Mesenchymal stem cell (in vitro differentiated cells and primary cell): Measurements from ENCODE around the gene CCNB1.
A peak's percentile ranks its signal among the peaks of the same experiment; 100 is the strongest.

Source experiments
- DNase-seq: peaks from one replicate; pipeline ENCODE4 v3.0.0-alpha.2; 2013
- H2AFZ ChIP-seq: one replicate; pipeline ENCODE4 v1.6.1; 2013; ENCODE audit warnings: low read depth, mild to moderate bottlenecking, control low read depth, inconsistent platforms, low read length, moderate library complexity
- H2AK5ac ChIP-seq: 2 replicates; pipeline ENCODE4 v1.6.1; 2013; ENCODE audit warnings: low read length, moderate library complexity, mild to moderate bottlenecking, inconsistent platforms; ENCODE audit not compliant: severe bottlenecking
- H2BK120ac ChIP-seq: one replicate; pipeline ENCODE4 v1.6.1; 2013; ENCODE audit warnings: low read depth, mild to moderate bottlenecking, inconsistent platforms, low read length, moderate library complexity
- H2BK12ac ChIP-seq, 2 experiments: one replicate each; pipeline ENCODE4 v1.6.1; 2013; ENCODE audit warnings: inconsistent platforms in 2 of 2, low read length in 2 of 2, mild to moderate bottlenecking in 2 of 2, moderate library complexity in 2 of 2, control low read depth in 1 of 2
- H2BK15ac ChIP-seq: one replicate; pipeline ENCODE4 v1.6.1; 2013; ENCODE audit warnings: mild to moderate bottlenecking, low read depth, inconsistent platforms; ENCODE audit not compliant: poor library complexity, severe bottlenecking
- H2BK5ac ChIP-seq: 2 replicates; pipeline ENCODE4 v1.6.1; 2013; ENCODE audit warnings: low read depth, mild to moderate bottlenecking, low read length, control low read depth, inconsistent platforms; ENCODE audit not compliant: poor library complexity, severe bottlenecking
- H3K14ac ChIP-seq, 2 experiments: one replicate each; pipeline ENCODE4 v1.6.1; 2013; ENCODE audit warnings: inconsistent platforms in 2 of 2, low read length in 2 of 2, control low read depth in 1 of 2, mild to moderate bottlenecking in 1 of 2, moderate library complexity in 1 of 2
- H3K18ac ChIP-seq, 2 experiments: one replicate each; pipeline ENCODE4 v1.6.1; 2013; ENCODE audit warnings: inconsistent platforms in 2 of 2, low read length in 2 of 2, control low read depth in 1 of 2, low read depth in 1 of 2, mild to moderate bottlenecking in 1 of 2
- H3K23ac ChIP-seq, 2 experiments: one replicate each; pipeline ENCODE4 v1.6.1; 2013; ENCODE audit warnings: inconsistent platforms in 2 of 2, low read length in 2 of 2, mild to moderate bottlenecking in 2 of 2, moderate library complexity in 2 of 2, control low read depth in 1 of 2
- H3K27ac ChIP-seq: 2 replicates; pipeline ENCODE4 v1.5.1; 2013; ENCODE audit warnings: mild to moderate bottlenecking, moderate library complexity, low read length, control low read depth, inconsistent platforms; ENCODE audit not compliant: poor library complexity, severe bottlenecking
- H3K27me3 ChIP-seq, 2 experiments: 2 replicates each; pipeline versions ENCODE4 v1.6.1 to v1.7.0; 2013; ENCODE audit warnings: low read length in 2 of 2, mild to moderate bottlenecking in 2 of 2, moderate library complexity in 2 of 2, control low read depth in 1 of 2, inconsistent platforms in 1 of 2; ENCODE audit not compliant: control insufficient read depth in 1 of 2, insufficient read depth in 1 of 2
- H3K36me3 ChIP-seq, 2 experiments: 2 replicates each; pipeline versions ENCODE4 v1.6.1 to v1.7.0; 2013; ENCODE audit warnings: low read length in 2 of 2, control low read depth in 1 of 2, inconsistent platforms in 1 of 2, low read depth in 1 of 2, mild to moderate bottlenecking in 1 of 2; ENCODE audit not compliant: insufficient read depth in 2 of 2, control insufficient read depth in 1 of 2
- H3K4ac ChIP-seq, 2 experiments: one replicate each; pipeline ENCODE4 v1.6.1; 2013; ENCODE audit warnings: inconsistent platforms in 2 of 2, low read length in 2 of 2, mild to moderate bottlenecking in 2 of 2, moderate library complexity in 2 of 2, control low read depth in 1 of 2, low read depth in 1 of 2
- H3K4me1 ChIP-seq: 2 replicates; pipeline ENCODE4 v1.6.1; 2013; ENCODE audit warnings: low read depth, low read length, control low read depth; ENCODE audit not compliant: control insufficient read depth, insufficient read depth
- H3K4me2 ChIP-seq: 2 replicates; pipeline ENCODE4 v1.6.1; 2013; ENCODE audit warnings: low read length, mild to moderate bottlenecking, inconsistent platforms; ENCODE audit not compliant: poor library complexity, severe bottlenecking
- H3K4me3 ChIP-seq, 2 experiments: 2 replicates each; pipeline versions ENCODE4 v1.5.1 to v1.7.0; 2013; ENCODE audit warnings: low read length in 2 of 2, mild to moderate bottlenecking in 2 of 2, control low read depth in 1 of 2, low read depth in 1 of 2; ENCODE audit not compliant: insufficient read depth in 1 of 2
- H3K79me1 ChIP-seq: replicated peaks from 2 replicates; pipeline ENCODE4 v1.6.1; 2013; ENCODE audit warnings: mild to moderate bottlenecking, control low read depth, low read length, inconsistent platforms; ENCODE audit not compliant: poor library complexity, severe bottlenecking
- H3K9ac ChIP-seq: 2 replicates; pipeline ENCODE4 v1.7.0; 2013; ENCODE audit warnings: mild to moderate bottlenecking, low read length, moderate library complexity
- H3K9me3 ChIP-seq: 2 replicates; pipeline ENCODE4 v1.7.0; 2013; ENCODE audit warnings: mild to moderate bottlenecking, low read length; ENCODE audit not compliant: control insufficient read depth
- H4K8ac ChIP-seq: one replicate; pipeline ENCODE4 v1.6.1; 2013; ENCODE audit warnings: inconsistent platforms, mild to moderate bottlenecking, low read length, moderate library complexity
- H4K91ac ChIP-seq: one replicate; pipeline ENCODE4 v1.6.1; 2013; ENCODE audit warnings: mild to moderate bottlenecking, low read length, inconsistent platforms
- WGBS: methylation state at CpG from one replicate; pipeline ENCODE4 v1.1.7; 2013; ENCODE audit warnings: mixed read lengths; 5-methylcytosine and 5-hydroxymethylcytosine counted together

Gene CCNB1

DNA sequence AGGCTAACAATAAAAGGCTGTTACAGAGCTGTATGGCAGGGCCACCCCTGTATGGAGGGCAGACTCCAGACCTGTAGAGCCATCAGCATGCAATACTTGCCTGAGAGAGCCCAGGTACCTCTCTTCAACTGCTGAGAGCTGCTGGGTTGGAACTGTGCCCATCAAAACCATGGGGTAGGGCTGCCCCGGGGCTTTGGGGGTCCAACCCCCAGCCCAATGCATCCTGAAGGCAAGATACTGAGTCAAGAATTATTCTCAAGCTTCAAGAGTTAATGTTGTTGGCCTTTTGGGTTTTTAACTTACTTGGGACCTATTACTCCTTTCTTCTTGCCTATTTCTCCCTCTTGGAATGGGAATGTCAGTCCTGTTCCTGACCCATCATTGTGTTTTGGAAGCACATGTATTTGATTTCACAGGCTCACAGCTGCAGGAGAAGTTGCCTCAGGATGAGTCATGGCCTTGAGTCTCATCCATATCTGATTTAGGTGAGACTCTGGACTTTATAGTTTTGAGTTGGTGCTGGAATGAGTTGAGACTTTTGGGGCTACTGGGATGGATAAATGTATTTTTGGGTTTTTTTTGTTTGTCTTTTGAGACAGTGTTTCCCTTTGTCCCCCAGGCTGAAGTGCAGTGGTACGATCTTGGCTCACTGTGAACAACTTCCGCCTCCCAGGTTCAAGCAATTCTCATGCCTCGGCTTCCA lies 46.7 kb downstream of the CCNB1 start:
- 98% methylated on average over 4 of the region's 4 CpGs for WGBS
- H2BK5ac ChIP-seq = no peak overlapping the region
- no peak overlapping the region for H3K18ac ChIP-seq

DNA sequence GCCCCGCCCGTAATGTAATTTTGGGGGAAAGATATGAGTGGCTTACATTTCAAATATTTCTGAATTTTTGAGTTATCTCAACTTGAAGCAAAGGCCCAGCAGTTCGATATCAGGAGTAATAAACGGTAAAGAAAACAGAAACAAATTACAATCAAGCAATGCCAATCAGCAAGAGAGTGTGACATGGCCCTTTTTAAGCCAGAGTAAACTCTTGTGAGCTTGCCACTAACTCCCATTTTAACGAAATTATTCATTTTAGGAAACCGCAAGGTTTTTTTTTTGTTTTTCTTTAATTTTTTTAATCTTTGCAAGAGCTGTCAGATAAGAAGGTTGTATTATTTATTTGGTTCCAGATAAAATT lies 50.2 kb downstream of the CCNB1 start:
- H3K27ac ChIP-seq = no peak overlapping the region
- H2AFZ ChIP-seq = no peak overlapping the region
- no peak overlapping the region for H3K23ac ChIP-seq
- peak overlapping the region; percentile 91 for H3K9ac ChIP-seq
- no peaks in the 10 kb centered on the region for H3K27me3 ChIP-seq
- H4K91ac ChIP-seq = no peak overlapping the region
- peak overlapping the region in 1 of 2 experiments; percentile 99 for H3K4me3 ChIP-seq
- DNase-seq = no peak
- peaks cover 5% of the 10 kb centered on the region for H3K4me1 ChIP-seq
- peaks cover 11% of the 10 kb centered on the region for H3K79me1 ChIP-seq
- no peaks in the 10 kb centered on the region for H3K36me3 ChIP-seq
- H3K4me2 ChIP-seq = peak overlapping the region; percentile 22
- H4K8ac ChIP-seq = no peak overlapping the region
- H2BK15ac ChIP-seq = no peak overlapping the region
- no peak overlapping the region for H3K14ac ChIP-seq
- no peak overlapping the region for H2AK5ac ChIP-seq
- H2BK5ac ChIP-seq = no peak overlapping the region
- no peak overlapping the region for H3K4ac ChIP-seq
- no peak overlapping the region for H2BK12ac ChIP-seq
- WGBS = 93% methylated on average over 3 of the region's 6 CpGs
- H2BK120ac ChIP-seq = no peak overlapping the region
- H3K9me3 ChIP-seq = no peaks in the 10 kb centered on the region
- no peak overlapping the region for H3K18ac ChIP-seq

More for the DNA sequence above, 46.7 kb downstream of the CCNB1 start:
- Histone ChIP-seq H2AFZ (no peak overlapping the region), H3K9ac (no peak overlapping the region), H3K4ac (no peak overlapping the region), H3K14ac (no peak overlapping the region), H3K23ac (no peak overlapping the region), H2BK120ac (no peak overlapping the region), H3K9me3 (no peaks in the 10 kb centered on the region), H3K4me1 (peaks cover 4% of the 10 kb centered on the region), H3K27ac (no peak overlapping the region), H2BK15ac (no peak overlapping the region), H3K27me3 (no peaks in the 10 kb centered on the region), H2BK12ac (no peak overlapping the region), H3K79me1 (peaks cover 4% of the 10 kb centered on the region), H3K4me3 (no peak overlapping the region), H4K8ac (no peak overlapping the region), H3K4me2 (no peak overlapping the region), H4K91ac (no peak overlapping the region), H2AK5ac (no peak overlapping the region), H3K36me3 (no peaks in the 10 kb centered on the region)
- DNase-seq = peak; percentile 17

DNA sequence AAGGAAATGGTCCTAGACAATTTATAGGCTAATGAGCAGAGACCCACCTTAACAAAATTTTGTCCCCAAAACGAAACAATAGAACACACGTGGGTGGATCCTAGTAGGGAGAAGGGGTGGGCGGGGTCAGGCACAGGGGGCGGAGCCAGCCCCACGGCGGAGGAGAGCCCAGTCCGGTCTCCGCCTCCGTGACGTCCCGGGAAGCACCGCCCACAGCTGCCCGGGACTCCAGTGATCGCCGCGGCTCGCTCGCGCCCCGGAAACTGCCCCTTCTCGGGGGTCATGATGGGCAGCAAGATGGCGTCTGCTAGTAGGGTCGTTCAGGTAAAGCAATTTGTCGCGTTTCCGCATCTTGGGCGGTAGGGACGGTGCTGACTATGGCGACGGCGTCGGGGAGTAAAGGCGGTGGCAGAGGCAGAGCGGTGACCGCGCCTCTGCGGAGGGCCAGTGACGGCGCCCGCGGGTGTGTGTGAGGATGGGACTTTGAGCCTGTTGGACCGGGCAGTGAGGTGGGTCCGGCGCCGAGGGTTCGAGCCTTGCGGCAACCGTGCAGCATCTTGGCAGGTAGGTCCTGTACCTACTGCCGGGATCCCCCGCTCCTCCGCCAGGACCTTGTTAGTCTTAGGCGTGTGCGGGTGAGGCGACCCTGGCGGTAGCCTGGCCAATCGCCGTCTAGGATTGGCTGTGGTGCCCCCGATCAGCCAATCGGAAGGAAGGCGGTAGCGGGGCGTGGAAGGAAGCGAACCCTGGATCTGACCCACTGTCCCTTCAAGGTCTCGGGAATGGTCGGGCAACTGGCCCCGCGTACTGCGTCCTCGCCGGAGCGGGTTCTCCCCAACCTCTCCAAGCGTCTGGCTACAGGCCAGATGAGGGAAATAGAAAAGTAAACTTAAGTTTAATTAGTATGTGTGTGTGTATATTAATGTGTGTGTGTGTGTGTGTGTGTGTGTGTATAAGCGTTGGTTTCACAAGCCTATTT lies 50.9 kb downstream of the CCNB1 start:
- Histone ChIP-seq H3K4me3 (peak overlapping the region; percentile 99 to 100), H2AK5ac (no peak overlapping the region), H2BK5ac (peak overlapping the region; percentile 78), H3K36me3 (no peaks in the 10 kb centered on the region), H2BK15ac (peak overlapping the region; percentile 94), H2BK12ac (peak overlapping the region in 1 of 2 experiments; percentile 89), H3K4ac (peak overlapping the region; percentile 73 to 94), H3K4me1 (peaks cover 5% of the 10 kb centered on the region), H3K27ac (peak overlapping the region; percentile 85), H3K79me1 (peaks cover 13% of the 10 kb centered on the region), H3K4me2 (peak overlapping the region; percentile 82), H2AFZ (peak overlapping the region; percentile 100), H3K23ac (peak overlapping the region in 1 of 2 experiments; percentile 100), H2BK120ac (no peak overlapping the region), H4K91ac (peak overlapping the region; percentile 99), H3K9ac (peak overlapping the region; percentile 91), H3K14ac (peak overlapping the region in 1 of 2 experiments; percentile 99), H4K8ac (peak overlapping the region; percentile 100), H3K27me3 (no peaks in the 10 kb centered on the region), H3K9me3 (no peaks in the 10 kb centered on the region), H3K18ac (peak overlapping the region; percentile 92 to 100)
- peak; percentile 94 for DNase-seq
- WGBS = under 1% methylated on average over 70 of the region's 73 CpGs

DNA sequence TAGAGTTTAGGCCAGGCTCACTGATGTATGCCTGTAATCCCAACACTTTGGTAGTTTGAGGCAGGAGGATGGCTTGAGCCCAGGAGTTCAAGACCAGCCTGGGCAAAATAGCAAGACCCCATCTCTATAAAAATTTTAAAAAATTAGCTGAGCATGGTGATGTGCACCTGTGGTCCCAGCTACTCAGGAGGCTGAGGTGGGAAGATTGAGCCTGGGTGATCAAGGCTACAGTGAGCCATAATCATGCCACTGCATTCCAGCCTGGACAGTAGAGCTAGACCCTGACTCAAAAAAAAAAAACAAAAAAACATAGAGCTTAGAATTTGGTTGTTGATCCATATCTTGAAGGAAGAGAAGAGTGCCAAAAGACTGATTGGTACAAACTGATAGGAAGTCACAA lies 53.0 kb downstream of the CCNB1 start:
- Histone ChIP-seq H3K4me1 (peaks cover 4% of the 10 kb centered on the region), H4K8ac (no peak overlapping the region), H3K9me3 (no peaks in the 10 kb centered on the region), H3K9ac (no peak overlapping the region), H2BK12ac (no peak overlapping the region), H3K18ac (no peak overlapping the region), H2AK5ac (no peak overlapping the region), H2BK120ac (no peak overlapping the region), H2BK15ac (no peak overlapping the region), H3K79me1 (peaks cover 19% of the 10 kb centered on the region), H3K36me3 (peaks cover 4 to 5% of the 10 kb centered on the region in 2 experiments), H2BK5ac (no peak overlapping the region), H3K4me2 (no peak overlapping the region), H3K23ac (no peak overlapping the region), H3K14ac (no peak overlapping the region), H3K4me3 (no peak overlapping the region), H3K27me3 (no peaks in the 10 kb centered on the region), H2AFZ (no peak overlapping the region), H3K27ac (no peak overlapping the region), H4K91ac (no peak overlapping the region), H3K4ac (no peak overlapping the region)
- no peak for DNase-seq
